Memory B cell (primary cell): ENCODE data around the gene NPLOC4.

Experiments used
- ATAC-seq: fragments of 150-1000 bp; cut with Tn5 transposase; 2 replicates; pipeline ENCODE4 v1.10.0; 2021; ENCODE audit warnings: low read depth, mild to moderate bottlenecking, moderate library complexity
- DNase-seq, 2 donors: peaks; one replicate each; pipeline ENCODE4 v3.0.0; 2022; ENCODE audit warnings: low spot score in 2 of 2
- H3K27ac Mint-ChIP-seq: one replicate; pipeline ENCODE4 v1.8.0; 2022; ENCODE audit warnings: mild to moderate bottlenecking, moderate library complexity, mixed read lengths
- H3K27me3 Mint-ChIP-seq: one replicate; pipeline ENCODE4 v1.8.0; 2022; ENCODE audit warnings: mixed read lengths
- H3K36me3 Mint-ChIP-seq: one replicate; pipeline ENCODE4 v1.8.0; 2022; ENCODE audit warnings: mild to moderate bottlenecking, mixed read lengths
- H3K4me1 Mint-ChIP-seq: one replicate; pipeline ENCODE4 v1.8.0; 2022; ENCODE audit warnings: mixed read lengths
- H3K4me3 Mint-ChIP-seq: one replicate; pipeline ENCODE4 v1.8.0; 2022; ENCODE audit warnings: mild to moderate bottlenecking, moderate library complexity, mixed read lengths
- H3K9me3 Mint-ChIP-seq: one replicate; pipeline ENCODE4 v1.8.0; 2022; ENCODE audit warnings: mixed read lengths

The NPLOC4 gene

GRCh38 chr17:81542431-81543338, 94.2 kb downstream of the NPLOC4 start:
- H3K4me3 Mint-ChIP-seq, result no peak overlapping the region
- H3K27ac Mint-ChIP-seq, result no peak overlapping the region

GRCh38 chr17:81541123-81541522, 95.8 kb downstream of the NPLOC4 start:
- ATAC-seq (no peak), DNase-seq (no peak)
- Mint-ChIP-seq H3K27ac (no peak overlapping the region), H3K4me1 (peaks cover 8% of the 10 kb centered on the region), H3K36me3 (peaks cover 14% of the 10 kb centered on the region), H3K4me3 (no peak overlapping the region), H3K9me3 (no peaks in the 10 kb centered on the region), H3K27me3 (peaks cover 1% of the 10 kb centered on the region)

More at GRCh38 chr17:81542431-81543338, 94.2 kb downstream of the NPLOC4 start:
- Mint-ChIP-seq H3K27me3 (peaks cover 1% of the 10 kb centered on the region), H3K4me1 (peaks cover 3% of the 10 kb centered on the region), H3K36me3 (peaks cover 17% of the 10 kb centered on the region), H3K9me3 (no peaks in the 10 kb centered on the region)
- DNase-seq, result no peak
- no peak for ATAC-seq

- no peak overlapping the region for H3K27ac Mint-ChIP-seq
- DNase-seq (no peak), ATAC-seq (no peak)
- peaks cover 14% of the 10 kb centered on the region for H3K36me3 Mint-ChIP-seq
- no peak overlapping the region for H3K4me3 Mint-ChIP-seq
- peaks cover 8% of the 10 kb centered on the region for H3K4me1 Mint-ChIP-seq
- peaks cover 1% of the 10 kb centered on the region for H3K27me3 Mint-ChIP-seq
- H3K9me3 Mint-ChIP-seq, result no peaks in the 10 kb centered on the region
These were observed 96.3 kb downstream of the NPLOC4 start for GRCh38 chr17:81540676-81541027.

GRCh38 chr17:81539961-81540675, 96.8 kb downstream of the NPLOC4 start:
- H3K27ac Mint-ChIP-seq, result no peak overlapping the region
- peaks cover 3% of the 10 kb centered on the region for H3K27me3 Mint-ChIP-seq
- peaks cover 12% of the 10 kb centered on the region for H3K4me1 Mint-ChIP-seq
- DNase-seq, result no peak
- H3K36me3 Mint-ChIP-seq, result peaks cover 12% of the 10 kb centered on the region
- H3K4me3 Mint-ChIP-seq, result no peak overlapping the region
- no peak for ATAC-seq
- H3K9me3 Mint-ChIP-seq, result no peaks in the 10 kb centered on the region

GRCh38 chr17:81539571-81539900, 97.4 kb downstream of the NPLOC4 start:
- H3K4me3 Mint-ChIP-seq, result no peak overlapping the region
- H3K27ac Mint-ChIP-seq, result no peak overlapping the region
- peaks cover 3% of the 10 kb centered on the region for H3K27me3 Mint-ChIP-seq
- ATAC-seq (no peak), DNase-seq (no peak)
- H3K9me3 Mint-ChIP-seq, result no peaks in the 10 kb centered on the region
- peaks cover 12% of the 10 kb centered on the region for H3K4me1 Mint-ChIP-seq
- H3K36me3 Mint-ChIP-seq, result peaks cover 11% of the 10 kb centered on the region

- H3K27me3 Mint-ChIP-seq, result peaks cover 3% of the 10 kb centered on the region
- peaks cover 11% of the 10 kb centered on the region for H3K36me3 Mint-ChIP-seq
- H3K4me1 Mint-ChIP-seq, result peaks cover 13% of the 10 kb centered on the region
- no peaks in the 10 kb centered on the region for H3K9me3 Mint-ChIP-seq
- no peak for DNase-seq
- no peak for ATAC-seq
- no peak overlapping the region for H3K27ac Mint-ChIP-seq
- H3K4me3 Mint-ChIP-seq, result no peak overlapping the region
These were observed 98.0 kb downstream of the NPLOC4 start for GRCh38 chr17:81538651-81539570.

GRCh38 chr17:81537856-81538555, 98.9 kb downstream of the NPLOC4 start:
- Mint-ChIP-seq H3K36me3 (peaks cover 11% of the 10 kb centered on the region), H3K4me3 (no peak overlapping the region), H3K9me3 (no peaks in the 10 kb centered on the region), H3K27ac (no peak overlapping the region), H3K4me1 (peaks cover 18% of the 10 kb centered on the region), H3K27me3 (peaks cover 3% of the 10 kb centered on the region)
- DNase-seq (no peak), ATAC-seq (no peak)

- no peak overlapping the region for H3K27ac Mint-ChIP-seq
- no peaks in the 10 kb centered on the region for H3K9me3 Mint-ChIP-seq
- DNase-seq, result peak; percentile 62 to 64
- H3K4me1 Mint-ChIP-seq, result peaks cover 18% of the 10 kb centered on the region
- ATAC-seq, result peak; percentile 86
- H3K36me3 Mint-ChIP-seq, result peaks cover 11% of the 10 kb centered on the region
- H3K27me3 Mint-ChIP-seq, result peaks cover 3% of the 10 kb centered on the region
- no peak overlapping the region for H3K4me3 Mint-ChIP-seq
These were observed 99.5 kb downstream of the NPLOC4 start for GRCh38 chr17:81537343-81537855.

- ATAC-seq, result peak; percentile 28
- Mint-ChIP-seq H3K4me3 (no peak overlapping the region), H3K27me3 (peaks cover 3% of the 10 kb centered on the region), H3K4me1 (peaks cover 18% of the 10 kb centered on the region), H3K27ac (no peak overlapping the region), H3K36me3 (peaks cover 8% of the 10 kb centered on the region), H3K9me3 (no peaks in the 10 kb centered on the region)
- DNase-seq, result no peak
These were observed 100.3 kb downstream of the NPLOC4 start for GRCh38 chr17:81536299-81537290.

GRCh38 chr17:81535480-81536298, 101.2 kb downstream of the NPLOC4 start:
- DNase-seq (no peak), ATAC-seq (no peak)
- Mint-ChIP-seq H3K9me3 (no peaks in the 10 kb centered on the region), H3K27ac (no peak overlapping the region), H3K27me3 (peaks cover 3% of the 10 kb centered on the region), H3K4me3 (no peak overlapping the region), H3K36me3 (peaks cover 5% of the 10 kb centered on the region), H3K4me1 (peaks cover 18% of the 10 kb centered on the region)

- ATAC-seq (no peak), DNase-seq (no peak)
- Mint-ChIP-seq H3K36me3 (peaks cover 5% of the 10 kb centered on the region), H3K9me3 (no peaks in the 10 kb centered on the region), H3K27ac (no peak overlapping the region), H3K4me1 (peaks cover 18% of the 10 kb centered on the region), H3K4me3 (no peak overlapping the region), H3K27me3 (peaks cover 3% of the 10 kb centered on the region)
These were observed 101.9 kb downstream of the NPLOC4 start for GRCh38 chr17:81535007-81535328.
